Measurements from ENCODE around the gene FBXO47. TPM values are rescaled to one million over a fixed set of nuclear protein-coding genes. Genes with fewer than 3 reads are reported as not detected.

Gene FBXO47
- total and polyA plus RNA-seq, 3 donors from 2014 or later, result 5.8 to 11.6 (median 6.3) TPM

GRCh38 chr17:38890410-38890746 is 76.8 kb downstream of the FBXO47 start:
- Histone ChIP-seq H3K4me3 (no peak overlapping the region), H3K9me3 (no peaks in the 10 kb centered on the region), H3K27me3 (no peaks in the 10 kb centered on the region), H3K36me3 (ENCODE audit: low read depth, missing control alignments) (no peaks in the 10 kb centered on the region), H3K27ac (no peak overlapping the region), H3K4me1 (peaks cover 22% of the 10 kb centered on the region)
- TF ChIP-seq POLR2A (IDR thresholded peaks at IDR 0.05) (no peak), CTCF (IDR thresholded peaks at IDR 0.05) (no peak)
- DNase-seq, result no peak
- WGBS, 2 donors, result 81 to 87% methylated on average over 3 to 8 of the region's 8 CpGs
- intact Hi-C loops (cut with DNase I; ENCODE audit: low total_unique reads), result no loop called here

GRCh38 chr17:38889745-38890409 is 77.3 kb downstream of the FBXO47 start:
- 90 to 94% methylated on average over 5 to 12 of the region's 12 CpGs for WGBS, 2 donors

GRCh38 chr17:38888842-38889241 is 78.4 kb downstream of the FBXO47 start:
- Histone ChIP-seq H3K27ac (no peak overlapping the region), H3K4me1 (peaks cover 33% of the 10 kb centered on the region), H3K9me3 (no peaks in the 10 kb centered on the region), H3K36me3 (ENCODE audit: low read depth, missing control alignments) (no peaks in the 10 kb centered on the region), H3K27me3 (no peaks in the 10 kb centered on the region), H3K4me3 (no peak overlapping the region)
- DNase-seq, result no peak
- intact Hi-C loops (cut with DNase I; ENCODE audit: low total_unique reads), result no loop called here
- 83 to 93% methylated on average over 6 to 9 of the region's 9 CpGs for WGBS, 2 donors
- TF ChIP-seq POLR2A (IDR thresholded peaks at IDR 0.05), result no peak
- no peak for TF ChIP-seq CTCF (IDR thresholded peaks at IDR 0.05)

More at GRCh38 chr17:38889745-38890409, 77.3 kb downstream of the FBXO47 start:
- no peak for DNase-seq
- no peak for TF ChIP-seq POLR2A (IDR thresholded peaks at IDR 0.05)
- no peak for TF ChIP-seq CTCF (IDR thresholded peaks at IDR 0.05)
- no peaks in the 10 kb centered on the region for H3K36me3 ChIP-seq (ENCODE audit: low read depth, missing control alignments)
- intact Hi-C loops (cut with DNase I; ENCODE audit: low total_unique reads), result no loop called here
- H3K27me3 ChIP-seq, result no peaks in the 10 kb centered on the region
- H3K27ac ChIP-seq, result no peak overlapping the region
- no peak overlapping the region for H3K4me3 ChIP-seq
- no peaks in the 10 kb centered on the region for H3K9me3 ChIP-seq
- H3K4me1 ChIP-seq, result peaks cover 27% of the 10 kb centered on the region

- no peak for DNase-seq
- no peak for TF ChIP-seq POLR2A (IDR thresholded peaks at IDR 0.05)
- TF ChIP-seq CTCF (IDR thresholded peaks at IDR 0.05), result no peak
- 79 to 81% methylated on average over 8 of the region's 8 CpGs for WGBS, 2 donors
- intact Hi-C loops (cut with DNase I; ENCODE audit: low total_unique reads), result no loop called here
- no peak overlapping the region for H3K4me3 ChIP-seq
- H3K27me3 ChIP-seq, result no peaks in the 10 kb centered on the region
- peaks cover 43% of the 10 kb centered on the region for H3K4me1 ChIP-seq
- no peak overlapping the region for H3K27ac ChIP-seq
- no peaks in the 10 kb centered on the region for H3K9me3 ChIP-seq
- no peaks in the 10 kb centered on the region for H3K36me3 ChIP-seq (ENCODE audit: low read depth, missing control alignments)
Measured at GRCh38 chr17:38886643-38887010, 80.6 kb downstream of the FBXO47 start.

Small RNAs within 50 kb of the gene (microRNA-seq; reads per million reads assigned to microRNA genes)
- gene MIR6779 (ENCODE audit: borderline number of aligned reads in 2 of 2, borderline replicate concordance in 1 of 2), result 0 to 0.70 reads per million in 2 donors

Small RNAs within 50 kb of the gene (small RNA-seq; reads per million reads assigned to genes)
- gene MIR6779, result 0 reads per million in 2 donors

Other genes with a start within 250 kb of the FBXO47 start
- gene CISD3, start 237.1 kb downstream of the FBXO47 start, total RNA-seq, result 10 to 100 TPM; 13.9 to 14.3 TPM
- gene CISD3, start 237.1 kb downstream of the FBXO47 start, polyA plus RNA-seq (ENCODE audit: insufficient read depth, low read depth, low replicate concordance), result 25.7 TPM
- gene PCGF2, start 219.1 kb downstream of the FBXO47 start, total RNA-seq, result 10 to 100 TPM in 1 of 2 donors, 1 to 10 TPM in 1; 8.1 to 20.9 TPM
- 21.2 TPM for gene PCGF2, start 219.1 kb downstream of the FBXO47 start, polyA plus RNA-seq (ENCODE audit: insufficient read depth, low read depth, low replicate concordance)
- 100 to 1,000 TPM; 111 to 113 TPM for gene PSMB3, start 214.7 kb downstream of the FBXO47 start, total RNA-seq
- gene PSMB3, start 214.7 kb downstream of the FBXO47 start, polyA plus RNA-seq (ENCODE audit: insufficient read depth, low read depth, low replicate concordance), result 144 TPM
- 10 to 100 TPM; 47.2 to 56.7 TPM for gene PIP4K2B, start 167.8 kb downstream of the FBXO47 start, total RNA-seq
- gene PIP4K2B, start 167.8 kb downstream of the FBXO47 start, polyA plus RNA-seq (ENCODE audit: insufficient read depth, low read depth, low replicate concordance), result 34.8 TPM
- gene CWC25, start 142.1 kb downstream of the FBXO47 start, total RNA-seq, result 10 to 100 TPM; 23.9 to 67.1 TPM
- 41.9 TPM for gene CWC25, start 142.1 kb downstream of the FBXO47 start, polyA plus RNA-seq (ENCODE audit: insufficient read depth, low read depth, low replicate concordance)
- 100 to 1,000 TPM; 406 to 746 TPM for gene RPL23, start 113.7 kb downstream of the FBXO47 start, total RNA-seq
- gene RPL23, start 113.7 kb downstream of the FBXO47 start, polyA plus RNA-seq (ENCODE audit: insufficient read depth, low read depth, low replicate concordance), result 912 TPM
- gene LASP1, start 97.3 kb downstream of the FBXO47 start, total RNA-seq, result 10 to 100 TPM; 60.3 to 83.2 TPM
- 58.2 TPM for gene LASP1, start 97.3 kb downstream of the FBXO47 start, polyA plus RNA-seq (ENCODE audit: insufficient read depth, low read depth, low replicate concordance)
- gene PLXDC1, start 184.2 kb upstream of the FBXO47 start, total RNA-seq, result 10 to 100 TPM in 1 of 2 donors, 1 to 10 TPM in 1; 9.6 to 14.8 TPM
- 40.5 TPM for gene PLXDC1, start 184.2 kb upstream of the FBXO47 start, polyA plus RNA-seq (ENCODE audit: insufficient read depth, low read depth, low replicate concordance)
- gene ARL5C, start 198.8 kb upstream of the FBXO47 start, total RNA-seq, result not detected
- not detected for gene ARL5C, start 198.8 kb upstream of the FBXO47 start, polyA plus RNA-seq (ENCODE audit: insufficient read depth, low read depth, low replicate concordance)
- 10 to 100 TPM; 18.1 to 19.8 TPM for gene CACNB1, start 230.3 kb upstream of the FBXO47 start, total RNA-seq
- gene CACNB1, start 230.3 kb upstream of the FBXO47 start, polyA plus RNA-seq (ENCODE audit: insufficient read depth, low read depth, low replicate concordance), result 11.3 TPM
- gene RPL19, start 232.9 kb upstream of the FBXO47 start, total RNA-seq, result 1,000 to 10,000 TPM in 1 of 2 donors, 100 to 1,000 TPM in 1; 954 to 1,719 TPM
- gene RPL19, start 232.9 kb upstream of the FBXO47 start, polyA plus RNA-seq (ENCODE audit: insufficient read depth, low read depth, low replicate concordance), result 1,741 TPM

Measured in testis (tissue), 3 donors.